Trophoblast cell (in vitro differentiated cells and primary cell): Measurements from ENCODE around the gene TMEM150C.

Source experiments
- DNase-seq, 2 donors: peaks; one replicate each; pipeline ENCODE4 v3.0.0-alpha.2; 2016
- H2AFZ ChIP-seq: 2 replicates; pipeline ENCODE4 v1.6.1; 2013; ENCODE audit warnings: low read length, moderate library complexity, mild to moderate bottlenecking; ENCODE audit not compliant: insufficient read depth, poor library complexity
- H2AK5ac ChIP-seq: 2 replicates; pipeline ENCODE4 v1.6.1; 2013; ENCODE audit warnings: mild to moderate bottlenecking, low read length
- H2BK120ac ChIP-seq: 2 replicates; pipeline ENCODE4 v1.6.1; 2013; ENCODE audit warnings: low read length, mild to moderate bottlenecking, moderate library complexity; ENCODE audit not compliant: insufficient read depth, poor library complexity
- H2BK12ac ChIP-seq: 2 replicates; pipeline ENCODE4 v1.6.1; 2013; ENCODE audit warnings: mild to moderate bottlenecking, low read length, moderate library complexity
- H2BK5ac ChIP-seq: 2 replicates; pipeline ENCODE4 v1.6.1; 2013; ENCODE audit warnings: low read length, low read depth, moderate library complexity, mild to moderate bottlenecking; ENCODE audit not compliant: poor library complexity
- H3K14ac ChIP-seq: 2 replicates; pipeline ENCODE4 v1.6.1; 2013; ENCODE audit warnings: mild to moderate bottlenecking, low read length
- H3K18ac ChIP-seq: 2 replicates; pipeline ENCODE4 v1.6.1; 2013; ENCODE audit warnings: mild to moderate bottlenecking, low read length
- H3K23ac ChIP-seq: 2 replicates; pipeline ENCODE4 v1.6.1; 2013; ENCODE audit warnings: low read length
- H3K27ac ChIP-seq: 2 replicates; pipeline ENCODE4 v1.5.1; 2013; ENCODE audit warnings: low read depth, mild to moderate bottlenecking, inconsistent platforms, low read length, moderate library complexity
- H3K27me3 ChIP-seq: 2 replicates; pipeline ENCODE4 v1.6.1; 2013; ENCODE audit warnings: inconsistent platforms, mild to moderate bottlenecking, low read length, moderate library complexity; ENCODE audit not compliant: insufficient read depth
- H3K36me3 ChIP-seq, 2 experiments: 1 replicate in 1 of 2; 2 replicates in 1 of 2; pipeline ENCODE4 v1.6.1; 2013; ENCODE audit warnings: low read length in 2 of 2, mild to moderate bottlenecking in 2 of 2, moderate library complexity in 1 of 2; ENCODE audit not compliant: insufficient read depth in 2 of 2, control insufficient read depth in 1 of 2
- H3K4ac ChIP-seq: 2 replicates; pipeline ENCODE4 v1.6.1; 2013; ENCODE audit warnings: low read depth, mild to moderate bottlenecking, low read length, moderate library complexity
- H3K4me1 ChIP-seq, 2 experiments: 1 replicate in 1 of 2; 2 replicates in 1 of 2; pipeline ENCODE4 v1.6.1; 2013; ENCODE audit warnings: low read length in 2 of 2, mild to moderate bottlenecking in 2 of 2, moderate library complexity in 1 of 2; ENCODE audit not compliant: insufficient read depth in 2 of 2, control insufficient read depth in 1 of 2
- H3K4me2 ChIP-seq: 2 replicates; pipeline ENCODE4 v1.6.1; 2013; ENCODE audit warnings: inconsistent platforms, mild to moderate bottlenecking, low read length, moderate library complexity
- H3K4me3 ChIP-seq: 2 replicates; pipeline ENCODE4 v1.5.1; 2013; ENCODE audit warnings: mild to moderate bottlenecking, low read depth, low read length, inconsistent platforms
- H3K79me1 ChIP-seq: one replicate; pipeline ENCODE4 v1.6.1; 2013; ENCODE audit warnings: low read length
- H3K79me2 ChIP-seq: 2 replicates; pipeline ENCODE4 v1.6.1; 2013; ENCODE audit warnings: low read length, mild to moderate bottlenecking; ENCODE audit not compliant: control insufficient read depth, insufficient read depth, poor library complexity
- H3K9ac ChIP-seq: 2 replicates; pipeline ENCODE4 v1.6.1; 2013; ENCODE audit warnings: mild to moderate bottlenecking, low read length
- H3K9me3 ChIP-seq: 2 replicates; pipeline ENCODE4 v1.6.1; 2013; ENCODE audit warnings: low read depth, mild to moderate bottlenecking, control low read depth, inconsistent platforms, low read length; ENCODE audit not compliant: insufficient read depth
- H4K12ac ChIP-seq: 2 replicates; pipeline ENCODE4 v1.6.1; 2013; ENCODE audit warnings: low read depth, mild to moderate bottlenecking, low read length, moderate library complexity
- H4K8ac ChIP-seq: 2 replicates; pipeline ENCODE4 v1.6.1; 2013; ENCODE audit warnings: low read depth, mild to moderate bottlenecking, low read length, moderate library complexity
- H4K91ac ChIP-seq: one replicate; pipeline ENCODE4 v1.6.1; 2013; ENCODE audit warnings: low read depth, mild to moderate bottlenecking, low read length, moderate library complexity
- WGBS: extraction: QIAGEN DNeasy Blood & Tissue Kit; methylation state at CpG from one replicate; pipeline ENCODE4 v1.1.7; 2013; ENCODE audit warnings: missing lambda C conversion rate; ENCODE audit not compliant: insufficient read length, insufficient coverage; ENCODE audit errors: extremely low coverage; 5-methylcytosine and 5-hydroxymethylcytosine counted together

Gene TMEM150C

DNA sequence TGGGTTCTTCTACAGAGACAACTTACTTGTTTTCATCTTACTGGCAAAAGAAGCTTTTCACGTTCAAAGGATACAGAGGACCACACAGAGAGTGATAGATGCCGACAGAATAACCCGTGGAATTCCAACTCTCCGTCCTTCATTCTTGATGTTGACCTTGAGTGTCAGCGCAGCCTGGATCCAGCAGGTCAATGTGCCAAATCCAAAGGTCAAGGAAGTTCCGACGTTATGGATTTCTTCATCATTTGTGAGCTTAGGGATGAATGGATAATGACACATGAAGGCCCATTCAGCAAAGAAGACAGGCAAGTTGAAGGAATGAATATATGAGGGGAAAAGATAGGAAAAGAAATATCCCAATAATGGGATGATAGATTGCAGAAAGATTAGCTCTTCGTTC, 71.8 kb downstream of the TMEM150C start:
- Histone ChIP-seq H3K27me3 (no peaks in the 10 kb centered on the region), H3K36me3 (no peaks in the 10 kb centered on the region), H3K27ac (no peak overlapping the region), H4K91ac (no peak overlapping the region), H3K79me2 (no peaks in the 10 kb centered on the region), H3K4me1 (peaks cover 0 to 3% of the 10 kb centered on the region in 2 experiments), H2AFZ (no peak overlapping the region), H3K4ac (no peak overlapping the region), H2BK5ac (no peak overlapping the region), H2BK120ac (no peak overlapping the region), H2BK12ac (no peak overlapping the region), H4K12ac (no peak overlapping the region), H2AK5ac (no peak overlapping the region), H4K8ac (no peak overlapping the region), H3K14ac (no peak overlapping the region), H3K4me3 (no peak overlapping the region), H3K18ac (no peak overlapping the region), H3K9me3 (no peaks in the 10 kb centered on the region), H3K4me2 (no peak overlapping the region), H3K23ac (no peak overlapping the region), H3K9ac (no peak overlapping the region), H3K79me1 (no peaks in the 10 kb centered on the region)
- DNase-seq: no peak
- WGBS: no CpG with 5 or more reads among the region's 8 CpGs

DNA sequence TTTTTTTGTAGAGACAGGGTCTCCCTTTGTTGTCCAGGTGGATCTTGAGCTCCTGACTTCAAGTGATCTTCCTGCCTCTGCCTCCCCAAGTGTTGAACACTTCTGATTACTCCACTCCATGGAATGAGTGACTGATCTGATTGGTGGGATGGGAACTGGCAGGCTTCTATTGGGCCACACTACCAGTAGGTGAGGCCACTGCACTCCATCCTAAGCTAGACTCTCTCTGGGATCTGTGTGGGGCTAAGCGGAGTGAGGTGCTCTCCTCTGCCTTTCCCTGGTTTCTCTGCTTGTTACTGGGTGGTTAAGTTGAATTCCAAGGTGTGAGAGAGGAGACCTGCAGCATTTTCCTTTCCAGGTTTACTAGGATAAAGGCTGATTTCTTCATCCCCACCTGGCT, 72.7 kb downstream of the TMEM150C start:
- WGBS: no CpG with 5 or more reads among the region's 1 CpG
- H2BK120ac ChIP-seq: no peak overlapping the region
- H3K4me3 ChIP-seq: no peak overlapping the region
- no peak overlapping the region for H3K18ac ChIP-seq
- no peaks in the 10 kb centered on the region for H3K79me1 ChIP-seq
- no peak overlapping the region for H4K8ac ChIP-seq
- no peak overlapping the region for H3K4ac ChIP-seq
- no peak overlapping the region for H2BK12ac ChIP-seq
- H3K27me3 ChIP-seq: no peaks in the 10 kb centered on the region
- no peak overlapping the region for H3K27ac ChIP-seq
- H3K79me2 ChIP-seq: no peaks in the 10 kb centered on the region
- H3K9ac ChIP-seq: no peak overlapping the region
- H3K4me2 ChIP-seq: no peak overlapping the region
- no peak overlapping the region for H4K91ac ChIP-seq
- no peaks in the 10 kb centered on the region for H3K36me3 ChIP-seq
- H2BK5ac ChIP-seq: no peak overlapping the region
- H3K14ac ChIP-seq: no peak overlapping the region
- H3K23ac ChIP-seq: no peak overlapping the region
- H3K4me1 ChIP-seq: peaks cover 0 to 3% of the 10 kb centered on the region in 2 experiments
- H4K12ac ChIP-seq: no peak overlapping the region
- no peak overlapping the region for H2AFZ ChIP-seq
- H3K9me3 ChIP-seq: no peaks in the 10 kb centered on the region
- no peak overlapping the region for H2AK5ac ChIP-seq
- DNase-seq: no peak

DNA sequence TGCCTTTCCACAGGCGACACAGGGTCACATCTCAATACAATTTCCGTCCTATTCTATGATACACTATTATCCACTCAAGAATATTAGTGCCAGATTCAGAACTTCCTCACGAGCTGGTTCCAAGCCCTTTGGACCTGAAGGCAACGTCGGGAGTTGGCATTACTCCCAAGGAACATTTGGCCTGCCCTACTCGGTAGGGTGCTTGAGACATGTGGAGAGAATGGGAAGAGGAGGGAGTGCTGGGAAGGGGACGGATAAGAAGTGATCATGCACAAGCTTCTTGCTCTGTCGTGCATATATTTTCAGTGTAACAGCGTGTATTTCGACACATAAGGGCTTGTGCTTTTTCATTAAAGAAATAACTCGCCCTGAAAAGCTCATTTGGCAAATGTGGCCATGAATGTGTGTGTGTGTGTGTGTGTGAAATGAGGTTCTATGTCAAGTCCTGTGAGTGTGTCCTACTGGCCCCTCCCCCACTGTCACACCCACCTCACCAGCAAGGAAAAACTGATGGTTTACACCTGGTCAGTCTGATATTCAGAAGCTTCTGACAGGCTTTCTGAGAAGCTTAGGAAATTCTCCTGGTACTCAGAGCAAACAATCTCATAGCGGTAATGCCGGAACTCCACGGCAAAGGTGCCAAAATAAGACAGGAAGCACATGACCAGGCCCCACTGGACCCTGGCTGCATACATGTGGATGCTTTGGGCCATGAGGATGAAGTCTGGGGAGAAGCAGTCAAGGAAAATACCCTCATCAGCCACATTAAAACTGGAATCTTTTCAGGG, 76.6 kb downstream of the TMEM150C start:
- Histone ChIP-seq H3K36me3 (no peaks in the 10 kb centered on the region), H4K91ac (no peak overlapping the region), H2BK12ac (no peak overlapping the region), H3K79me2 (no peaks in the 10 kb centered on the region), H4K8ac (no peak overlapping the region), H3K23ac (no peak overlapping the region), H3K4me1 (peaks cover 6 to 9% of the 10 kb centered on the region in 2 experiments), H3K9ac (no peak overlapping the region), H3K27me3 (no peaks in the 10 kb centered on the region), H3K18ac (no peak overlapping the region), H4K12ac (no peak overlapping the region), H3K4me2 (no peak overlapping the region), H3K27ac (no peak overlapping the region), H2BK5ac (no peak overlapping the region), H2AFZ (no peak overlapping the region), H3K14ac (no peak overlapping the region), H3K79me1 (peaks cover 11% of the 10 kb centered on the region), H3K9me3 (no peaks in the 10 kb centered on the region), H3K4ac (no peak overlapping the region), H3K4me3 (no peak overlapping the region), H2AK5ac (no peak overlapping the region), H2BK120ac (no peak overlapping the region)
- WGBS: no CpG with 5 or more reads among the region's 14 CpGs
- DNase-seq: no peak

DNA sequence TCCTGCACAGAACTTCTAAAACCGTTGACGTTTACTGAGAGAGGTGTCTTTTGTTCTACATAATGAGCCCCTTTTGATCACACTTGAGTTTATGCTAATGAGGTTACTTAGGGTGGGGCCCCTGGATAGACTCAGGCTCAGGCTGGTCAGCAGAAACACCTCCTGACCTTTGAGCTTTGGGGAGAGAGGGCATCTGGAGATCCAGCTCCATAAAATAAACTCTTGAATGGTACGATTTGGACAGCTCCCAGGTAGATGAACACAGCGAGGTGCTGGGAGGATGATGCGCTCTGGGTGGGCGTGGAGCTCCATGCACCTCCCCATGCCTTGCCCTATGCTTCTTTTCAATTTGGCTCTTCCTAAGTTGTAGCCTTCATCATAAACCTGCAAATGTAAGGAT, 79.4 kb downstream of the TMEM150C start:
- H4K91ac ChIP-seq: no peak overlapping the region
- no CpG with 5 or more reads among the region's 6 CpGs for WGBS

More for the DNA sequence above, 79.4 kb downstream of the TMEM150C start:
- no peak overlapping the region for H2BK120ac ChIP-seq
- H4K12ac ChIP-seq: no peak overlapping the region
- H3K4me1 ChIP-seq: peaks cover 9% of the 10 kb centered on the region in 2 experiments
- H3K4me2 ChIP-seq: no peak overlapping the region
- no peak for DNase-seq
- H3K4me3 ChIP-seq: no peak overlapping the region
- no peak overlapping the region for H2AFZ ChIP-seq
- H3K23ac ChIP-seq: no peak overlapping the region
- no peak overlapping the region for H2BK5ac ChIP-seq
- peak overlapping the region; percentile 63 for H2BK12ac ChIP-seq
- no peak overlapping the region for H3K9ac ChIP-seq
- H3K27ac ChIP-seq: no peak overlapping the region
- H3K27me3 ChIP-seq: no peaks in the 10 kb centered on the region
- H3K18ac ChIP-seq: no peak overlapping the region
- no peak overlapping the region for H3K4ac ChIP-seq
- H4K8ac ChIP-seq: no peak overlapping the region
- H3K79me1 ChIP-seq: peaks cover 15% of the 10 kb centered on the region
- H3K9me3 ChIP-seq: peaks cover 2% of the 10 kb centered on the region
- H3K79me2 ChIP-seq: no peaks in the 10 kb centered on the region
- H2AK5ac ChIP-seq: no peak overlapping the region
- H3K14ac ChIP-seq: no peak overlapping the region
- no peaks in the 10 kb centered on the region for H3K36me3 ChIP-seq
